ENCODE data around the gene GLRX3.

DNA sequence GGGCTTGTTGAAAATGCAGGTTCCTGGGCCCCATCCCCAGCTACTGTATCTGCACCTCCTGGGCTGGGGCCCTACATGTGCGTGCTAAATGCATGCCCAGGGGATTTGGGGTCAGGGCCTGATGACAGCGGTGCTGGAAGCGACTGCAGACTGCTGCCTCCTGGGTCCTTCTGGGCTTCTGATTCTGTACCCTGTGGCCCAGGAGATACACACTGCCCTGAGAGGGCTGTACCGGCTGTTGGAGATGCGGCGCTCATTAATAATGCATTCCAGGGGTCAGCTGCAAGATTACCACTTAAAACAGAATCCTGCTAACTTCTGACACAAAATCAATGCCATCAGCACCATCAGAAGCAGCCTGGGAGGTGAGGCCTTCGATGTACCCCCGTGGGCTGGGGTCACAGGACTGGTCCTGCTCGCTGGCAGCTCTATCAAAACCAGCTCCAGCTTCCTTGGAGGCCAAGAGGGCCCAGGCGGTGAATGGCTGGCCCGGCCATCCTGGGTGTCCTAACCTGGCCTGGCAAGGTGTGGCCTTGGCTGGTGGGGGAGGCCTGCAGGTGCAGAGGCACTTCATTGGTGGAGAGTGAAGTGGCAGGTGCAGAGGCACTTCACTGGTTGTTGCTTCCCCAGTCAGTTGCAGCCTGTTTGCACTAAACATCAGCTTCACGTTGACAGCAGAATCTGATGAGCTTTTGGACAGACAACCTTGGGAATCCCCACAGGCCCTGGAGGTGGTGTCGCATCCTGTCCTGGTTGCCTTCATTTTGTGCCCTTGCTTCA, 79.2 kb downstream of the GLRX3 start:
- TF ChIP-seq, protein P1, sequence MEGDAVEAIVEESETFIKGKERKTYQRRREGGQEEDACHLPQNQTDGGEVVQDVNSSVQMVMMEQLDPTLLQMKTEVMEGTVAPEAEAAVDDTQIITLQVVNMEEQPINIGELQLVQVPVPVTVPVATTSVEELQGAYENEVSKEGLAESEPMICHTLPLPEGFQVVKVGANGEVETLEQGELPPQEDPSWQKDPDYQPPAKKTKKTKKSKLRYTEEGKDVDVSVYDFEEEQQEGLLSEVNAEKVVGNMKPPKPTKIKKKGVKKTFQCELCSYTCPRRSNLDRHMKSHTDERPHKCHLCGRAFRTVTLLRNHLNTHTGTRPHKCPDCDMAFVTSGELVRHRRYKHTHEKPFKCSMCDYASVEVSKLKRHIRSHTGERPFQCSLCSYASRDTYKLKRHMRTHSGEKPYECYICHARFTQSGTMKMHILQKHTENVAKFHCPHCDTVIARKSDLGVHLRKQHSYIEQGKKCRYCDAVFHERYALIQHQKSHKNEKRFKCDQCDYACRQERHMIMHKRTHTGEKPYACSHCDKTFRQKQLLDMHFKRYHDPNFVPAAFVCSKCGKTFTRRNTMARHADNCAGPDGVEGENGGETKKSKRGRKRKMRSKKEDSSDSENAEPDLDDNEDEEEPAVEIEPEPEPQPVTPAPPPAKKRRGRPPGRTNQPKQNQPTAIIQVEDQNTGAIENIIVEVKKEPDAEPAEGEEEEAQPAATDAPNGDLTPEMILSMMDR (conservative IDR thresholded peaks at IDR 0.05; ENCODE audit: low read depth in 2 of 2): no peak
- TF ChIP-seq EZH2phosphoT487 (IDR thresholded peaks at IDR 0.05; ENCODE audit: unreplicated experiment) (no peak), POLR2AphosphoS5 (IDR thresholded peaks at IDR 0.05; ENCODE audit: low read depth) (no peak), ZNF114 (CRISPR knock-in tag; IDR thresholded peaks at IDR 0.05) (no peak), EZH2 (IDR thresholded peaks at IDR 0.05; ENCODE audit: low read depth, unreplicated experiment) (no peak), JUNB (IDR thresholded peaks at IDR 0.05; ENCODE audit: unreplicated experiment) (no peak)
- TF ChIP-seq, protein P2, sequence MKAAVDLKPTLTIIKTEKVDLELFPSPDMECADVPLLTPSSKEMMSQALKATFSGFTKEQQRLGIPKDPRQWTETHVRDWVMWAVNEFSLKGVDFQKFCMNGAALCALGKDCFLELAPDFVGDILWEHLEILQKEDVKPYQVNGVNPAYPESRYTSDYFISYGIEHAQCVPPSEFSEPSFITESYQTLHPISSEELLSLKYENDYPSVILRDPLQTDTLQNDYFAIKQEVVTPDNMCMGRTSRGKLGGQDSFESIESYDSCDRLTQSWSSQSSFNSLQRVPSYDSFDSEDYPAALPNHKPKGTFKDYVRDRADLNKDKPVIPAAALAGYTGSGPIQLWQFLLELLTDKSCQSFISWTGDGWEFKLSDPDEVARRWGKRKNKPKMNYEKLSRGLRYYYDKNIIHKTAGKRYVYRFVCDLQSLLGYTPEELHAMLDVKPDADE (IDR thresholded peaks at IDR 0.05): no peak
- TF ChIP-seq, protein P3, sequence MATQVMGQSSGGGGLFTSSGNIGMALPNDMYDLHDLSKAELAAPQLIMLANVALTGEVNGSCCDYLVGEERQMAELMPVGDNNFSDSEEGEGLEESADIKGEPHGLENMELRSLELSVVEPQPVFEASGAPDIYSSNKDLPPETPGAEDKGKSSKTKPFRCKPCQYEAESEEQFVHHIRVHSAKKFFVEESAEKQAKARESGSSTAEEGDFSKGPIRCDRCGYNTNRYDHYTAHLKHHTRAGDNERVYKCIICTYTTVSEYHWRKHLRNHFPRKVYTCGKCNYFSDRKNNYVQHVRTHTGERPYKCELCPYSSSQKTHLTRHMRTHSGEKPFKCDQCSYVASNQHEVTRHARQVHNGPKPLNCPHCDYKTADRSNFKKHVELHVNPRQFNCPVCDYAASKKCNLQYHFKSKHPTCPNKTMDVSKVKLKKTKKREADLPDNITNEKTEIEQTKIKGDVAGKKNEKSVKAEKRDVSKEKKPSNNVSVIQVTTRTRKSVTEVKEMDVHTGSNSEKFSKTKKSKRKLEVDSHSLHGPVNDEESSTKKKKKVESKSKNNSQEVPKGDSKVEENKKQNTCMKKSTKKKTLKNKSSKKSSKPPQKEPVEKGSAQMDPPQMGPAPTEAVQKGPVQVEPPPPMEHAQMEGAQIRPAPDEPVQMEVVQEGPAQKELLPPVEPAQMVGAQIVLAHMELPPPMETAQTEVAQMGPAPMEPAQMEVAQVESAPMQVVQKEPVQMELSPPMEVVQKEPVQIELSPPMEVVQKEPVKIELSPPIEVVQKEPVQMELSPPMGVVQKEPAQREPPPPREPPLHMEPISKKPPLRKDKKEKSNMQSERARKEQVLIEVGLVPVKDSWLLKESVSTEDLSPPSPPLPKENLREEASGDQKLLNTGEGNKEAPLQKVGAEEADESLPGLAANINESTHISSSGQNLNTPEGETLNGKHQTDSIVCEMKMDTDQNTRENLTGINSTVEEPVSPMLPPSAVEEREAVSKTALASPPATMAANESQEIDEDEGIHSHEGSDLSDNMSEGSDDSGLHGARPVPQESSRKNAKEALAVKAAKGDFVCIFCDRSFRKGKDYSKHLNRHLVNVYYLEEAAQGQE (IDR thresholded peaks at IDR 0.05; ENCODE audit: unreplicated experiment): no peak
